KOPT-K1 (cell line): ENCODE measurements around the gene SDCCAG8.

Experiments
- H3K27ac ChIP-seq: fragments of 200-600 bp; sonication (generic); 2 replicates; pipeline ENCODE4 v1.5.1; 2016; ENCODE audit warnings: antibody characterized with exemption, mild to moderate bottlenecking, low read depth, low read length; ENCODE audit not compliant: poor library complexity, severe bottlenecking
- H3K36me3 ChIP-seq: fragments of 200-600 bp; sonication (generic); 2 replicates; pipeline ENCODE4 v1.5.1; 2017; ENCODE audit warnings: antibody characterized with exemption, mild to moderate bottlenecking, low read length, moderate library complexity; ENCODE audit not compliant: insufficient read depth
- H3K9me3 ChIP-seq: fragments of 200-600 bp; sonication (generic); 2 replicates; pipeline ENCODE4 v1.5.1; 2017; ENCODE audit warnings: antibody characterized with exemption, low read length, mild to moderate bottlenecking; ENCODE audit not compliant: insufficient read depth, poor library complexity, severe bottlenecking

SDCCAG8 gene

DNA sequence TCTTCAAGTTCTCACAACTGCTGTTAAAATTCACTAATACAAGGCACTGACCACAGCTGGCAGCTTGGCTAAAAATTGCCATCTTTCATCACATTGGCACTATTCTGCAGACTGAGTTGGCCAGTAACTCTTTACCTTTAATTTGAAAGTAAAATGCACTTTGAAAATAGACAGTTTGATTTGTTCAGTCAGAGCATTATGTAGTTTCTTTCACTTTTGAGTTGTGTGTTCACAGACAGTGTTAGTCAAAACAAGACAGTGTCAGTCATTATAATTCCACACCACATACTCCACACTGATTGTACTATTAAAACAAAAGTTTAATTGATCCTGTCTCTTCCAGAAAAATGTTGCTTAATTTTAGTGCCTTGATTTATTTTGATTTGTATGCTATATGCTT is 160.7 kb downstream of the SDCCAG8 start:
- Histone ChIP-seq H3K36me3 (no peaks in the 10 kb centered on the region), H3K9me3 (no peaks in the 10 kb centered on the region), H3K27ac (peak overlapping the region; percentile 89)

DNA sequence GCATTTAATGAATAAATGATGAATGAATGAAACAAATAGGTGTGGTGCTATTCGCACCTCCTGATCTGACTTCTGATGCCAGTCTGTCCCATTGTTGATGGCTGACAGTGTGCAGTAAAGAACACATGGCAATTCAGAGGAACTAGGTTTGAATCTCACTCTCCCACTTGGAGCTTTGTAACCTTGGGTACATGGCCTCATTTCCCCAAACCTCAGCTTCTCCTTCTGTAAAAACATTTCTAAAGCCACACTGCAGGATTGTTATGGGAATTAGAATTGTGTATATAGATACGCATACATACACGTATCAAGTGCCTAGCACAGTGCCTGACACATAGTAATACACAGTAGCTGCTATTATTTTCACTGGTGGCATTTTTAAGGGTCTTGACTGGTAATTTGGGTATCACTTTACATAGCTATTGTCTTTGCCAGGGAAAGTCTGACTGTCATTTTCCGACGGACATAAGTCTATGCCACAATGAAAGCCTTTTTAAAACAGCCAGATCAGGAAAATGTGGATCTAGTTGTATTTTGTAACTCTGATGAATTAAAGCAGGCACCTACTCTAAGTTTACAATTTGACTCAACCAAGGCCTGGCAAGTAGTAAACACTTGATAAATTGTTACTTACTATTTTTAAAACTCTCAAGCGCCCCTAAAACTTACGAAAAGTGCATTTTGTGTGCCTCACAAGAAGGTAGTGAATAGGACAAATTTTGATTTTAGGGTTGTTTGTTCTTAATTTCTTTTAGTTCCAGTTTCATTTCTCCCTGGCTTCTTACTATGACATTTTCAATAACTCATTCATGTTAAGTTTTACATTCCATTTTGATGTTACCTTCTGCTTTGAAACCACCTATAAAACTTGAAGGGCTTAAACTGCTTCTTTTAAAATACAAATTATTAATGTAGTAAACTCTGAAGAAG is 164.4 kb downstream of the SDCCAG8 start:
- H3K27ac ChIP-seq = peak overlapping the region; percentile 89
- no peaks in the 10 kb centered on the region for H3K36me3 ChIP-seq
- H3K9me3 ChIP-seq = no peaks in the 10 kb centered on the region

DNA sequence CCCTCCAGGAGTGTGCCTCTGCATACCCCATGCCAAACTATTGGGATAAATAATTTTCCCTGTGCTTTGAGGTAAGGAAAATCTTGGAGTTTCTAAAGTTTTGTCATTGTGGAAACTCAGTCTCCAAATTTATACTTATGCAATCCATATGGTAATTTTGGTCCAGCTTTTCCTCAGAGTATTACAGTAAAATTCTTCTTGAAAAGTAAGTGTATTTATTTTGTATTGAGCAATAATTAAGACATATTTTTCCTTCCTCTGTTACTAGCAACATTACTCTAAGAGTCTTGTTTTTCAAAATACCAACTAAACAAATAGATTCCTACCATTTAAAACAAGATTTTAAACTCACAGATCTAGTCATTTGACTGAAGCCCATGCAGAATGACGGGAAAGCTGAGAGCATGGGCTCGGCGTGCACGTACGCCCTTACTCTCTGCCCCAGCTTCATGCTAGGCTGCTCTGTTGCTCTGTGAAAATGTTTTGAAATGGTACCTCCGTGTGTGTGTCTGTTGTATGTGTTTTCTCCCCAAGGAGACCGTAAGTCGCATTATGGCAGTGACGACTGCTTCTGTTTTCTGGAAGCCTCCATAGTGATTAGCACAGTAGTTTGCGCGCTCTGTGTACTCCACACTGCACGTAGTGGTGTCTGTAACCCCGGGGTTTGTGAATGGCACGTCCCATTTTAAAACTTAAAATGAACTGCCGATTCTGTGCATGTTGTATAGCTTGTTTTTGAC is 165.3 kb downstream of the SDCCAG8 start:
- Histone ChIP-seq H3K27ac (peak overlapping the region; percentile 89), H3K9me3 (no peaks in the 10 kb centered on the region), H3K36me3 (no peaks in the 10 kb centered on the region)

DNA sequence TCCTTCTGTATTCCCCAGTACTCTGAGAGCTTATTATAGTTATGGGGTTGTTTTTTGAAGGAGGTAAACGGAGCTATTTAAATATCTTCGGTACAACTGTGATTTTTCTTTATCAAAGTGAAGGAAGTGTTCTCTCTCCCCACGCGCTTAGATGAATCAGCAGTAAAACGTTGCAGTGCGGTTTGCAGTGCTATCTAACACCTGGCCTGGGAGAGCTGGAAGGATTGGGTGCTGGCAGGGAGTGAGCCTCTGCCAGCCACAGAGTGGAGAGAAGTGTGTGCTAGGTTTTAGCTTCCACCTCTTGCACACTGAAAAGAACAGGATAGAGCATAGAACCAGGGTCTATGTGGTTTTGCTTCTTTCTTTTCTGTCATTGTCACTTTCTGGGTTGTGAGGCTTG is 165.9 kb downstream of the SDCCAG8 start:
- H3K27ac ChIP-seq = peak overlapping the region; percentile 89
- no peaks in the 10 kb centered on the region for H3K36me3 ChIP-seq
- no peaks in the 10 kb centered on the region for H3K9me3 ChIP-seq

DNA sequence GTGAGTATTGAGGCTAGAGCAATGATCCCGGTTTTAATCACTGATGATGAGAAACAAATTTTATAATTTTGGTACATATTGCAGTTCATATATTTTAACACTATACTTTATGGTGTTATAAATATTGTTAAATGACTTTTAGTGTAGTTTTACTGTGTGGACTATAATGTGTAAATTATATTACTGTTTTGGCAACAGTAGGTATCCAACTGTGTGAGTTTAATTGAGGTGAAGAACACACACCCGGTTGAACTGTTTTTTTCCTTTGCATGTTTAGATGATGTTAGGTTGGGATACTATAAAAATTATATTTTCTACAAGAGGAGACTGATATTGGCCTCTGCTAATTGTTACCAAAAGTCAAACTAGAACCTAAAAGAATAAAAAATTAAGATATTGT is 166.5 kb downstream of the SDCCAG8 start:
- Histone ChIP-seq H3K9me3 (no peaks in the 10 kb centered on the region), H3K36me3 (no peaks in the 10 kb centered on the region), H3K27ac (peak overlapping the region; percentile 89)

DNA sequence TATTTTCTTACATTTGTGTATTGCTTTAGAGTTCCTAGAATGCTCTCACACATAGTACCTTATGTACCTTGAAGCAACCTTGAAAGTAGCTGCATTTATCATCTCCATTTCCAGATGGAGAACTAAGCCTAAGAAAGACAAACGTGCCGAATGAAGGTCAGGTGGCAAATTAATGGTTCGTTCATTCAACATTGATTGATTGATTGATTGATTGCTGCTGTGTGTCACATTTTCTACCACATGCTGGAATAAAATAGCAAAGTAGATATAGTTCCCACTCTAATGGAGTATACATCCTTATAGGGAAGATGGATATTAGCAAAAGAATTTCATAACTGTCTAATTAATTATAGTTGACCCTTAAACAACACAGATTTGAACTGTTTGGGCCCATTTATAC is 172.2 kb downstream of the SDCCAG8 start:
- peaks cover 4% of the 10 kb centered on the region; the same call in 1 of the 2 replicates for H3K36me3 ChIP-seq
- H3K9me3 ChIP-seq = no peaks in the 10 kb centered on the region
- no peak overlapping the region for H3K27ac ChIP-seq

DNA sequence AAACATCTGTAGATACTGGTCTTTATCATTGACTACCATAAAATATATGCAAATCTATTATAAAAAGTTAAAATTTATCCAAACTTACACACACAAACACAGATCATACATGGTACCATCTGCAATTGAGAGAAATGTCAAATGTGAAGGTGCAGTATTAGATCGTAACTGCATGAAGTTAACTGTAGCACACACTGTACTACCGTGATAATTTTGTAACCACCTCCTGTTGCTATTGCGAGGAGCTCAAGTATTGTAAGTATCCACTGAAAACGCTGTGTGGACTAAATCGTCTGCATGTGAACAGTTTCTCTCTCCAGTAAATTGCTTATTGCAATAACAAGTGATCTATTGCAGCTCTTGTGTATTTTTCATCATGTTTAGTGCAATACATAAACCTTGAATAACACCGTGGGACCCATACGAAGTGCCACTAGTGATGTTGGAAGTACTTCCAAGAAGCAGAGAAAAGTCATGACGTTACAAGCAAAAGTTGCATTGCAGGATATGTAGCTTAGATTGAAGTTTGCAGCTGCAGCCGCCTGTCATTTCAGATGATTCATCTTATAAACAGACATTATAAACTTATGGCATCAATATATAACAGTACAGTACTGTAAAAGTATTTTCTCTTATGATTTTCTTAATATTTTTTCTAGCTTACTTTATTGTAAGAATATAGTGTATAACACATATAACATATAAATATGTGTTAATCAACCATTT is 172.9 kb downstream of the SDCCAG8 start:
- peaks cover 4% of the 10 kb centered on the region; the same call in 1 of the 2 replicates for H3K36me3 ChIP-seq
- no peaks in the 10 kb centered on the region for H3K9me3 ChIP-seq
- no peak overlapping the region for H3K27ac ChIP-seq

DNA sequence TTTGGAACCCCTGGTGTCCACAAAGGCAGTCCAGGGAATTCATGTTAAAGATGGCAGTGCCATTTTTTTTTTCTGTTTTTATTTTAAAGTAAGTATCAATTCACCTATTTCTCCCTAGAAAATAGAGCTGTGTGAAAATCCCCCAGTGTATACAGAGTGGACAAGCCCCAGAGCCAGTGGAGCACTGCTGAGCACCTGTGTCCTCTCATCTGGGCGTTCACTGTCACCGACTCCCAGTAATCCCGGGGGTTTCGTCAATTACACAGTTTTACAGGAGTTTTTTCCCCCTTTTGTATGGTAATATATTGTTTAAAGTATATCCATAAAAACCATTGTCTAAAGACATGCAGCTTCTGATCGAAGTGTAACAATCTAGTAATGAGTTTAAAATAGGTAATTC is 175.8 kb downstream of the SDCCAG8 start:
- Histone ChIP-seq H3K27ac (no peak overlapping the region), H3K36me3 (peaks cover 4% of the 10 kb centered on the region; the same call in 1 of the 2 replicates), H3K9me3 (no peaks in the 10 kb centered on the region)

DNA sequence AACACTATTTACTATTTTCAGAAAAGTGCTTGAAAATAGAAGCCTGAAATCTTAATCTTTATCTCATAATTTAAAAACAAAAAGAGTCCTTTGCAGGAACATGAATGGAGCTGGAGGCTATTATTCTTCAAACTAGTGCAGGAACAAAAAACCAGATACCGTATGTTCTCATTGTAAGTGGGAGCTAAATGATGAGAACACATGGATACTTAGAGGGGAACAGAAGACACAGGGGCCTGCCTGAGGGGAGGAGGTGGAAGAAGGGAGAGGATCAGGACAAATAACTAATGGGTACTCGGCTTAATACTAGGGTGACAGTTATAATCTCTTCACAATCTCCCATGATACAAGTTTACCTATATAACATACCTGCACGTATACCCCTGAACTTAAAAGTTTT is 176.3 kb downstream of the SDCCAG8 start:
- H3K27ac ChIP-seq = no peak overlapping the region
- peaks cover 4% of the 10 kb centered on the region; the same call in 1 of the 2 replicates for H3K36me3 ChIP-seq
- H3K9me3 ChIP-seq = no peaks in the 10 kb centered on the region

DNA sequence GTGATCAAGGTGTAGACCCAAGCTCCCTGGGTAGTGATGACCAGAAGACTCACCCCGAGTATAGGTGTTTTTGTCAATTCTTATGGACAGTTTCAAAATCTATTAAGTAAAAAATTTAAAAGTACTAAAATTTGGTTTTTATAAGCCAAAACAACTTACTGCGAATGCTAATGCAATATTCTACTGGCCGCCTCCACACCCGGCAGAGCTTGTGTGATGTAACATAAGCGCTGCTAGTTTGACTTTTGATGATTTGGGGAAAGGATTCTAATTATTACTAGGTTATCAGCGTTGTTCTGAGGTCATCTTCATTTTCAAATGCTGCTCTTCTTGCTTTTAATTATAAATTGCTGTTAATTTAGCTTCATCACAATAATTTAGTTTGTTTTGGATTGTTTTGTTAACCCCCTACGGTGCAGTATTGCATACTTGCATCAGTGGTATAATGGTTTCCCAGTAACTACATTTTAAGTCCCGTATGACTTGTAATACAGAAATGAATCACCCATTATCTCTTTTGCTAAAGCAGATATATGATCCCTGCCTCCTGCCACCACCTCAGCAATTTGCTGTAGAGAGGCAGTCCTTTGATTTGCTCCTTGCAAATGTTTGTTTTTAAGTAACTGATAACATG is 178.0 kb downstream of the SDCCAG8 start:
- H3K9me3 ChIP-seq = no peaks in the 10 kb centered on the region
- H3K36me3 ChIP-seq = no peaks in the 10 kb centered on the region; the same call in 1 of the 2 replicates
- H3K27ac ChIP-seq = no peak overlapping the region

DNA sequence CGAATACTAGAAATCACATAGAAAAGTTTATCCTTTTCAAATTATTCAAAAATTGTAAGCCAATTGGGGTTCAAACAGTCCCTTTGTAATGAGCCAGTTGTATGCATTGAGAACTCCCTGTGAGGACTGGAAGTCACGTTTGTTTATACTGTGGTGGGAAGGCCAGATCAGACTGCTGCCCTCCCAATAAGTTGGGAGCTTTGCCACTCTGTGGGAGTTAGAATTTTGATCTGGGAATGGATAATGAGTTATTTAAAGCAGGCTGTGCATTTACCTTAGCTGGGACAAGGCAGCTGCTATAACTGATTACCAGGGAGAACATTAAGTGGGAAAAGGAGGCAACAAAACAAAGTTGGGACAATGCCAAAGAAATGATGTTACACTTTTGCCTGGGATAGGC is 178.8 kb downstream of the SDCCAG8 start:
- H3K27ac ChIP-seq = no peak overlapping the region
- no peaks in the 10 kb centered on the region for H3K36me3 ChIP-seq
- no peaks in the 10 kb centered on the region for H3K9me3 ChIP-seq

DNA sequence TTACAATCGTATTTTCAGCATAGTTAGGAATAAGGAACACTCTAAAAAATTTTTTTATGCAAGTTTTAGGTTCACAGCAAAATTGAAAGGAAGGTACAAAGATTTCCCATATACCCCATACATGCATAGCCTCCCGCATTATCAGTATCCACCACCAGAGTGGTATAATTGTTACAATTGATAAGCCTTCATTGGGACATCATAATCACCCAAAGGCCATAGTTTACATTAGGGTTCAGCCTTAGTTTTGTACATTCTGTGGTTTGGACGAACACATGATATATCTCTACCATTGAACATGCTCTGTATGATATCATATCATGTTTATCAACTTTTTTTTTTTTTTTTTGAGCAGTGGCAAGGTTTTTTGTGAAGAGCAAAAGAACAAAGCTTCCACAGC is 180.0 kb downstream of the SDCCAG8 start:
- no peaks in the 10 kb centered on the region for H3K36me3 ChIP-seq
- no peak overlapping the region for H3K27ac ChIP-seq

DNA sequence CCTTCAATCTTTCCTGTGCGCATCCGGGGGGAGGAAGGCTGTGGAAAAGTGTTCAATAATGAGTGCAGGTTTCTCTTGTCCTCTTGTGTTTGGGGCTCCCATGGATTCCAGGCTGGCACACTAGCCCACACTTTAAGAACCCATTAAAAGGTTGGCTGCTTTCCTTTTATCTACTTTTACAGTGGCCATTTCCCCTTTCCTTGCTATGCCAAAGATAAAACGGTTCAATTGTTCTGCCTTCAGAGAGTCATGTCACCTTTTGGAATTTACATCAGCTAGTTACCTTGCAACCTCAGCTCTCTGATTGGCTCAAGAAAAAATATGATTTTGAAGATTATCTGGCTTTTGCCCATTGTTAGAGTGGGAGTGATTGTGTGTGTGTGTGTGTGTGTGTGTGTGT is 182.3 kb downstream of the SDCCAG8 start:
- no peaks in the 10 kb centered on the region for H3K36me3 ChIP-seq
- no peak overlapping the region for H3K27ac ChIP-seq
- H3K9me3 ChIP-seq = no peaks in the 10 kb centered on the region

More for the DNA sequence above, 180.0 kb downstream of the SDCCAG8 start:
- no peaks in the 10 kb centered on the region for H3K9me3 ChIP-seq

DNA sequence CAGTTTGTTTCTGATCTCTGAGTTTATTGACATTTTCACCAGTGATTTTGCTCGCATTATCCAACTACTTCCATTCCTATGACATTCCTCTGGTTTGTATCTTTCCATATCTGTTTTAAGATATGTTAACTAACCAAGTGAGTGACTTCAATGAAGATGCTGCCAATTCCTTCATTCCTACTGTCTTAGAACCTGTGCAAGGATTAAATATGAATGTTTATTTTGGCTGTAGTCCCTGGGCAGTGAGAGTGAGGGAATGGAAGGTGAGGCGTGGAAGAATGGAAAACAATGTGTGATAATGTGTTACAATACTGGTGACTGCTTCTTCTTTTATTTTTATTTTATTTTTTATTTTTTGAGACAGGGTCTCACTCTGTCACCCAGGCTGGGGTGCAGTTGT is 183.0 kb downstream of the SDCCAG8 start:
- H3K36me3 ChIP-seq = no peaks in the 10 kb centered on the region
- H3K9me3 ChIP-seq = no peaks in the 10 kb centered on the region
- H3K27ac ChIP-seq = no peak overlapping the region
